Fibroblast of villous mesenchyme (primary cell): ENCODE measurements around the gene SIRT6. TPM values are rescaled to one million over a fixed set of nuclear protein-coding genes. Genes with fewer than 3 reads are reported as not detected.
"Not testable (repeated sequence)": the region's sequence is repeated elsewhere in the genome, so short reads cannot be mapped to it uniquely, and the experiment has no call there.

ENCODE experiments used
- DNase-seq: peaks from one replicate; pipeline ENCODE4 v3.0.0-alpha.2; 2010; ENCODE audit warnings: low read depth
- H3K4me3 ChIP-seq: 2 replicates; pipeline ENCODE4 v1.5.1; 2011; ENCODE audit warnings: low read depth, mild to moderate bottlenecking, low read length
- total RNA-seq: library from RNA; depleted of rRNA; stranded (reverse); fragments of >200 nt; gene quantifications from 2 replicates; pipeline ENCODE4 v1.2.3, GENCODE V29; 2012
- TF ChIP-seq, protein P1 (sequence below): IDR thresholded peaks from 2 replicates; pipeline ENCODE4 v1.5.1; 2012; ENCODE audit warnings: low read depth, mild to moderate bottlenecking, low read length; ENCODE audit not compliant: insufficient read depth

The SIRT6 gene
- total RNA-seq, 1 donor: 10.4 TPM

DNA sequence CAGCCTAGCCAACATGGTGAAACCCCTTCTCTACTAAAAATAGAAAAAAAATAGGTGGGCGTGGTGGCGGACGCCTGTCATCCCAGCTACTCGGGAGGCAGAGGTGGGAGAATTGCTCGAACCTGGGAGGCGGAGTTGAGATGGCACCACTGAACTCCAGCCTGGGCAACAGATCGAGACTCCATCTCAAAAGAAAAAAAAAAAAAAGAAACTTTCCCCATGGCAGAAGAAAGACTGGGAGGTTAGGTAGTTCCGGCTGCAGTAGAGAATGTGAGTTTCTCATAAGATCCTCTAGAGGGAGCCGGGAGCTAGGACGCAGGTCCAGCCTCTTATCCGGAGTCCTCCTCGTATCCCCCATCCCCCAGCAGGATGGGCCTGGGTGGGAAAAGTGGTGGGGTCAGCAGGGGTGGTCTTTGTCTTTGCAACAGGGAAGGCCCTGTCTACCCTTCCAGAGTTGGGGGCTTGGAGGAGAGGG, 42.1 kb downstream of the SIRT6 start:
- TF ChIP-seq, protein P1, sequence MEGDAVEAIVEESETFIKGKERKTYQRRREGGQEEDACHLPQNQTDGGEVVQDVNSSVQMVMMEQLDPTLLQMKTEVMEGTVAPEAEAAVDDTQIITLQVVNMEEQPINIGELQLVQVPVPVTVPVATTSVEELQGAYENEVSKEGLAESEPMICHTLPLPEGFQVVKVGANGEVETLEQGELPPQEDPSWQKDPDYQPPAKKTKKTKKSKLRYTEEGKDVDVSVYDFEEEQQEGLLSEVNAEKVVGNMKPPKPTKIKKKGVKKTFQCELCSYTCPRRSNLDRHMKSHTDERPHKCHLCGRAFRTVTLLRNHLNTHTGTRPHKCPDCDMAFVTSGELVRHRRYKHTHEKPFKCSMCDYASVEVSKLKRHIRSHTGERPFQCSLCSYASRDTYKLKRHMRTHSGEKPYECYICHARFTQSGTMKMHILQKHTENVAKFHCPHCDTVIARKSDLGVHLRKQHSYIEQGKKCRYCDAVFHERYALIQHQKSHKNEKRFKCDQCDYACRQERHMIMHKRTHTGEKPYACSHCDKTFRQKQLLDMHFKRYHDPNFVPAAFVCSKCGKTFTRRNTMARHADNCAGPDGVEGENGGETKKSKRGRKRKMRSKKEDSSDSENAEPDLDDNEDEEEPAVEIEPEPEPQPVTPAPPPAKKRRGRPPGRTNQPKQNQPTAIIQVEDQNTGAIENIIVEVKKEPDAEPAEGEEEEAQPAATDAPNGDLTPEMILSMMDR: peak; percentile 75
- no peak overlapping the region for H3K4me3 ChIP-seq
- DNase-seq: peak; percentile 68

DNA sequence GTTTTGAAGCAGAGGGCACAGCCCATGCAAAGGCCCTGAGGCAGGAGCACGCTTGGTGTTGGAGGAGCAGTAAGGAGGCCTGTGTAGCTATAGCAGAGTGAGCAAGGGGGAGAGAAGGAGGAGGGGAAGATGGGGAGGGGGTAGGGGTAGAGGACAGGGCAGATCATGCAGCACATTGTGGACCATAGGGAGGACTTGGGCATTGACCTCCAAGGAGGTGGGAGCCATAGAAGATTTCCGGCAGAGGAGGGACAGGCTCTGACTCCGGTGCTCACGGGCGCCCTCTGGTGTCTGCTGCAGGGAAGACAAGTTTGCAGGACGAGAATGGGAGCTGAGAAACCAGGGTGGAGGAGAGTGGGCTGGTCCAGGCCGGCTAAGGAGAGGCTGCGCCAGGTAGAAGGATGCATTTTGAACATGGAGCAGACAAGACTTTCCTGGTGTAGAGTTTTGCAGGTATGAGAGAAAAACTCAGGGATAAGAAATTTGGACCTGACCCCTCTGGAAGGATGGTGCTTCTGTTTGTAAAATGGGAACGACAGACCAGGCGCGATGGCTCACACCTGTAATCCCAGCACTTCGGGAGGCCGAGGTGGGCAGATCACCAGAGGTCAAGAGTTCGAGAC, 42.6 kb downstream of the SIRT6 start:
- DNase-seq: peak; percentile 56
- H3K4me3 ChIP-seq: no peak overlapping the region
- TF ChIP-seq, protein P1: peak; percentile 78

GRCh38 chr19:4138445-4138844, 43.9 kb downstream of the SIRT6 start:
- no peak for DNase-seq
- TF ChIP-seq, protein P1: no peak

GRCh38 chr19:4136680-4137088, 45.7 kb downstream of the SIRT6 start:
- H3K4me3 ChIP-seq: no peak overlapping the region
- TF ChIP-seq, protein P1: no peak
- no peak for DNase-seq

More at GRCh38 chr19:4138445-4138844, 43.9 kb downstream of the SIRT6 start:
- H3K4me3 ChIP-seq: no peak overlapping the region

DNA sequence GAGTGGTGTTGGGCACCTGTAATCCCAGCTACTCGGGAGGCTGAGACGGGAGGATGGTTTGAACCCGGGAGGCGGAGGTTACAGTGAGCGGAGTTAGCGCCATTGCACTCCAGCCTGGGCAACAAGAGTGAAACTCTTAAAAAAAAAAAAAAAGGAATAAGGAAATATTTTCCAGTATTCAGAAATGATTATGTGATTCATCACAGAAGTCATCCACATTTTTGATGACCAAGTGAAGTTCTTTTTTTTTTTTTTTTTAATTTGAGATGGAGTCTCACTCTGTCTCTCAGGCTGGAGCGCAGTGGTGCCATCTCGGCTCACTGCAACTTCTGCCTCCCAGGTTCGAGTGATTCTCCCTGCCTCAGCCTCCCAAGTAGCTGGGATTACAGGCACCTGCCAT, 47.0 kb downstream of the SIRT6 start:
- not testable (repeated sequence) for DNase-seq, H3K4me3 ChIP-seq

DNA sequence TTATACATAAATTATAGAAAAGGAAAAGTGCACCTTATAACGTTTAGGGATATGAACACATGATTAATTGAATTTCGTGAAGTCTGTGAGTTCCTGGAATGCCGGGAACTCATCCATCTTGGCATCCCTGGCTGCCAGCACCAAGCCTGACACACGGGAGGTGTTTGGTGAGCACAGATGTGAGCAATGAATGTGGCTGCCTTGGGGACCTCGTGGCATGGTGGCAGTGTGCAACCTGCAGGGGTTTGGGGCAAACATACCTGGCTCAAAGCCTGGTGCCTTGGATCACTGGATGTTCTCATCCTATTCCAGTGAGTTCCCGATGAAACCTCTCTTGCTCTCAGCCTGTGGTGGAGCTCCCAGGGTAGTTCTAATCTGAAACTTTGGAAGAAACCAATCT, 48.0 kb downstream of the SIRT6 start:
- TF ChIP-seq, protein P1: no peak
- H3K4me3 ChIP-seq: no peak overlapping the region
- DNase-seq: no peak

DNA sequence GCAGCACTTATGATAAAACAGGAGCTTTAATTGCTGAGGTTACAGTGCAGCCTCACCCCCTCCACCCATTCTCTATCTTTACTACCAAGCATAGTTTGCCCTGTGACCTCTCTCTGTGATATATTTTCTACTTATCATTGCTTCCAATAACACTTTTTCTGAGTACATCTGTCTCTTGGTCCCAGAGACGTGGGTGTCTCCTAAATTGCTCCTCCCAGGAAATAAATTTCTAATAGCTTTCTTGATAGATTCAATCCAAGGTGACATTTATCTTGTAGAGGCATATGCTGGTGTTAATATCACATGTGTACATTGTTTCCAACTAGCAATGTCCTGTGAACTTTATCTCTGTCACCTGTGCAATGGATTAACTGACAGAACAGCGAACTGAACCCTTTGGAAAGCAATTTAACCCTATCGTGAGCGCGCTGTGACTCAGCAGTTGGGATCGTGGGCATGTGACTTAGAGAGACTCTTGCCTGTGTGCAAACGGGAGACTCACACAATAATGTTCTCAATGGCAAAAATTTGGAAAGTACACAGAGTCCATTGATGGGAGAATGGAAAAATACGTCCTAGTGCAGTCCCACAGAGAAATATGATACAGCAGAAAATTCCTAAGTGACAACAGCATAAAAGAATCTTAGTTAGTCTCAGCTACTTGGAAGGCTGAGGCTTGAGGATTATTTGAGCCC, 51.5 kb downstream of the SIRT6 start:
- peak; percentile 77 for DNase-seq
- no peak overlapping the region for H3K4me3 ChIP-seq
- TF ChIP-seq, protein P1: no peak

DNA sequence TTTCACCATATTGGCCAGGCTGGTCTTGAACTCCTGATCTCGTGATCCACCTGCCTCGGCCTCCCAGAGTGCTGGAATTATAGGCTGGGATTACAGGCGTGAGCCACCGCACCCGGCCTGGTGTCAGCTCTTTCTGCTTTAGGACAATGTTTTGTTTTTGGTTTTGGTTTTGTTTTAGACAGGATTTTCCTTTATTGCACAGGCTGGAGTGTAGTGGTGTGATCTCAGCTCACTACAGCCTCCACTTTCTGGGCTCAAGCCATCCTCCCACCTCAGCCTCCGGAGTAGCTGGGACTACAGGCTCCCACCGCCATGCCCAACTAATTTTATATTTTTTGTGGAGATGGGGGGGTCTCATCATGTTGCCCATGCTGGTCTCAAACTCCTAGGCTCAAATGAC, 53.3 kb downstream of the SIRT6 start:
- not testable (repeated sequence) for H3K4me3 ChIP-seq, DNase-seq

DNA sequence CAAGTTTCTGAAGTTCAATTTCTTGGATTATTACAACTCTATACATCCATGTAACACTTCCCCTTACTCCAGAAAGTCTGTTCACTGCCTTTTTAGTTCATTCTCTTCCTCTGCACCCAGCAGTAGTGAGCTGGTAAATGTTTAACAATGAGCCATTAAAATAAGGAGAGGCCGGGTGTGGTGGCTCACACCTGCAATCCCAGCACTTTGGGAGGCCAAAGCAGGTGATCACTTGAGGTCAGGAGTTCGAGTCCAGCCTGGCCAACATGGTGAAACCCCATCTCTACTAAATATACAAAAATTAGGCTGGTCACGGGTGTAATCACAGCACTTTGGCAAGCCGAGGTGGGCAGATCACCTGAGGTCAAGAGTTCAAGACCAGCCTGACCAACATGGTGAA, 55.0 kb downstream of the SIRT6 start:
- DNase-seq, H3K4me3 ChIP-seq: not testable (repeated sequence)
